Colonic mucosa (tissue), 4 donors: Measurements from ENCODE around the gene KHK. TPM values are rescaled to one million over a fixed set of nuclear protein-coding genes. Genes with fewer than 3 reads are reported as not detected.

Experiments used
- DNase-seq: peaks from one replicate; pipeline ENCODE4 v3.0.0-alpha.2; 2020
- H3K27ac ChIP-seq: fragments of 200-600 bp; one replicate; pipeline ENCODE4 v1.8.0; 2021
- H3K27me3 ChIP-seq: fragments of 200-600 bp; one replicate; pipeline ENCODE4 v1.8.0; 2021
- H3K36me3 ChIP-seq: fragments of 200-600 bp; one replicate; pipeline ENCODE4 v1.8.0; 2021
- H3K4me1 ChIP-seq: fragments of 200-600 bp; one replicate; pipeline ENCODE4 v1.8.0; 2021; ENCODE audit warnings: mild to moderate bottlenecking
- H3K4me3 ChIP-seq: fragments of 200-600 bp; one replicate; pipeline ENCODE4 v1.8.0; 2021
- H3K9ac ChIP-seq, 2 donors: one replicate each; pipeline ENCODE4 v1.7.0; 2013; ENCODE audit warnings: control low read depth in 2 of 2, low read depth in 2 of 2, low read length in 2 of 2
- H3K9me3 ChIP-seq: fragments of 200-600 bp; one replicate; pipeline ENCODE4 v1.8.0; 2021
- CTCF ChIP-seq: fragments of 200-600 bp; IDR thresholded peaks from one replicate; pipeline ENCODE4 v1.8.0; 2022; ENCODE audit warnings: antibody characterized with exemption, mild to moderate bottlenecking
- intact Hi-C: fragments of 100-400 bp; cut with DNase I; formaldehyde crosslinking; loops from one replicate; pipeline ENCODE4 v1.14.1; 2022
- total RNA-seq, 2 donors: library from RNA; stranded (reverse); fragmentation: NEBNext Ultra II Directional in 1 of 2; extraction: Animal tissue kit (Norgen Biotek cat#: 25700) in 1 of 2; gene quantifications; one replicate each; pipeline ENCODE4 v1.2.1, GENCODE V29; 2021
- donor health status: healthy.
- donor health status: DM: no; HTN: no; CAD: no.
- donor health status: DM: no; HTN: no; CAD: no.

Gene KHK
- total RNA-seq, 2 donors from 2014 or later, result 8.9 to 20.3 TPM

DNA sequence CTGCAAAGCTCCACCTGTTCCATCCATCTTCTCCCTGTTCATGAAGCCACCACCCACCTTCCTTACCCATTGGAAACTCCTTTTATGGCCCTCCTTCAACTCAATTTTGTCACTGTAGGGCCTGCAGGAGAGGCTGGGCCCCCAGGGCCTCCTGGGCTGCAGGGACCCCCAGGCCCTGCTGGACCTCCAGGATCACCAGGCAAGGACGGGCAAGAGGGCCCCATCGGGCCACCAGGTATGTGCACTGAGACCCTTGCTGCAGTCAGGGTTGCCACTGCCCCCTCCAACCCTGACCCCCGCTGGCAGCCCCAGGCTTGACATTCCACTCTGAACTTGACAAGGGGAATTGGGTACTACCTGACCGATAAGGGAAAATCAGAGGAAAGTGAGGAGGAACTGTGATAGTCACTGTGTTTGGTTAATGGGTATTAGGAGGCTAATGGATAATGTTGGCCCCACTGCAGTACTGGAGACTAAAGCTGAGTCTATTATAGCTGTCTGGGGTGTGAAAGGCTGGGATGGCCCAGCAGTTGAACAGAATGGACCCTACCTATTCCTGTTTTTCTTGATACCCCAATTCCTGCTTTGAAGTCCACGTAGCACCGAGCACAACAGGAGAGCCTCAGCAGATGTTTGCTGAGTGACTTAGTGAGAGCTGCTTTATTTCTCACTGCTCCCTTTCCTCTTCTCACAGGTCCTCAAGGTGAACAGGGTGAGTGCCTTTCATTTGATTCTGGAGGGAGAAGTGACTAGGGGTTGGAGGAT is 2.1 kb upstream of the KHK start:
- intact Hi-C loops, result loop anchor here (2.0 to 10.0 kb wide), 2 partner anchors 50 to 122 kb away; partner anchors contain the start of gene TMEM214
- no peaks in the 10 kb centered on the region for H3K9me3 ChIP-seq
- no peaks in the 10 kb centered on the region for H3K27me3 ChIP-seq
- H3K36me3 ChIP-seq, result no peaks in the 10 kb centered on the region
- H3K9ac ChIP-seq, result no peak overlapping the region
- no peak for TF ChIP-seq CTCF
- H3K4me1 ChIP-seq, result peaks cover 15% of the 10 kb centered on the region
- no peak overlapping the region for H3K4me3 ChIP-seq
- DNase-seq, result no peak
- H3K27ac ChIP-seq, result no peak overlapping the region

GRCh38 chr2:27085062-27085672 is 1.4 kb upstream of the KHK start:
- no peaks in the 10 kb centered on the region for H3K9me3 ChIP-seq
- no peak for DNase-seq
- H3K4me3 ChIP-seq, result peak overlapping the region; percentile 75
- H3K9ac ChIP-seq, result peak overlapping the region; percentile 77 to 84
- peaks cover 15% of the 10 kb centered on the region for H3K4me1 ChIP-seq
- no peaks in the 10 kb centered on the region for H3K27me3 ChIP-seq
- TF ChIP-seq CTCF, result no peak
- H3K27ac ChIP-seq, result peak overlapping the region; percentile 91
- H3K36me3 ChIP-seq, result no peaks in the 10 kb centered on the region
- intact Hi-C loops, result loop anchor here (2.0 to 10.0 kb wide), 2 partner anchors 50 to 122 kb away; partner anchors contain the start of gene TMEM214

DNA sequence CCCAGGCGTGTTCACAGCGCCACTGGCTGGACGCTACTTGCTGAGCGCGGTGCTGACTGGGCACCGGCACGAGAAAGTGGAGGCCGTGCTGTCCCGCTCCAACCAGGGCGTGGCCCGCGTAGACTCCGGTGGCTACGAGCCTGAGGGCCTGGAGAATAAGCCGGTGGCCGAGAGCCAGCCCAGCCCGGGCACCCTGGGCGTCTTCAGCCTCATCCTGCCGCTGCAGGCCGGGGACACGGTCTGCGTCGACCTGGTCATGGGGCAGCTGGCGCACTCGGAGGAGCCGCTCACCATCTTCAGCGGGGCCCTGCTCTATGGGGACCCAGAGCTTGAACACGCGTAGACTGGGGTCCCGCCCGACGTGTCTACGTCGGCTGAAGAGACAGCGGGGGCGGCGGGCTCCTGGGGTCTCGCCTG is 891 bp upstream of the KHK start:
- no peaks in the 10 kb centered on the region for H3K9me3 ChIP-seq
- peak; percentile 21 for TF ChIP-seq CTCF
- no peaks in the 10 kb centered on the region for H3K27me3 ChIP-seq
- H3K4me1 ChIP-seq, result peaks cover 15% of the 10 kb centered on the region
- peak; percentile 81 for DNase-seq
- peak overlapping the region; percentile 75 for H3K4me3 ChIP-seq
- no peaks in the 10 kb centered on the region for H3K36me3 ChIP-seq
- peak overlapping the region; percentile 77 to 84 for H3K9ac ChIP-seq
- H3K27ac ChIP-seq, result peak overlapping the region; percentile 91
- intact Hi-C loops, result loop anchor here (2.0 to 10.0 kb wide), 2 partner anchors 51 to 123 kb away; partner anchors contain the start of gene TMEM214

GRCh38 chr2:27086090-27086723 is 365 bp upstream of the KHK start:
- intact Hi-C loops, result loop anchor here (10.0 kb wide), 1 partner anchor 51 kb away; the partner anchor contains the start of gene TMEM214
- Histone ChIP-seq H3K36me3 (no peaks in the 10 kb centered on the region), H3K9ac (peak overlapping the region; percentile 77 to 84), H3K27ac (peak overlapping the region; percentile 91), H3K9me3 (no peaks in the 10 kb centered on the region), H3K27me3 (no peaks in the 10 kb centered on the region), H3K4me1 (peaks cover 15% of the 10 kb centered on the region), H3K4me3 (peak overlapping the region; percentile 75)
- DNase-seq, result peak; percentile 96
- TF ChIP-seq CTCF, result peak; percentile 84

GRCh38 chr2:27087823-27088410 is 1.3 kb downstream of the KHK start:
- Histone ChIP-seq H3K9me3 (no peaks in the 10 kb centered on the region), H3K27me3 (no peaks in the 10 kb centered on the region), H3K27ac (no peak overlapping the region), H3K9ac (peak overlapping the region in 1 of 2 donors; percentile 53), H3K4me3 (no peak overlapping the region), H3K36me3 (no peaks in the 10 kb centered on the region), H3K4me1 (peaks cover 14% of the 10 kb centered on the region)
- intact Hi-C loops, result loop anchor here (10.0 kb wide), 1 partner anchor 53 kb away; the partner anchor contains the start of gene TMEM214
- no peak for DNase-seq
- TF ChIP-seq CTCF, result no peak
